SK-N-SH treated with all-trans-retinoic acid at 6 μM for 48 hours (cell line): ENCODE measurements around the gene NEIL3.

ENCODE experiments used
- ATAC-seq: fragments of 200-7000 bp; cut with Tn5 transposase; 3 replicates; pipeline ENCODE4 v1.9.1; 2020; ENCODE audit warnings: mild to moderate bottlenecking, moderate library complexity
- BACH2 ChIP-seq: fragments of 250-450 bp; sonication (Bioruptor Pico); IDR thresholded peaks from 2 replicates; pipeline ENCODE4 v1.9.0; 2021; ENCODE audit warnings: mild to moderate bottlenecking, borderline replicate concordance
- GLIS3 ChIP-seq: fragments of 250-450 bp; sonication (Bioruptor Pico); IDR thresholded peaks from 2 replicates; pipeline ENCODE4 v1.5.0; 2020; ENCODE audit warnings: mild to moderate bottlenecking, moderate library complexity
- ISL1 ChIP-seq: fragments of 250-450 bp; sonication (Bioruptor Pico); IDR thresholded peaks from 2 replicates; pipeline ENCODE4 v2.1.2; 2022; ENCODE audit warnings: mild to moderate bottlenecking, moderate library complexity
- OSR1 ChIP-seq: fragments of 250-450 bp; sonication (Bioruptor Pico); IDR thresholded peaks from 2 replicates; pipeline ENCODE4 v1.8.0; 2022; ENCODE audit warnings: moderate library complexity, mild to moderate bottlenecking, inconsistent platforms
- PPARA ChIP-seq: fragments of 250-450 bp; sonication (Bioruptor Pico); IDR thresholded peaks from 2 replicates; pipeline ENCODE4 v1.5.0; 2020; ENCODE audit warnings: mild to moderate bottlenecking, borderline replicate concordance
- RARB ChIP-seq: fragments of 250-450 bp; sonication (Bioruptor Pico); IDR thresholded peaks from 2 replicates; pipeline ENCODE4 v1.8.0; 2021; ENCODE audit warnings: mild to moderate bottlenecking, moderate library complexity
- SNAI2 ChIP-seq: fragments of 250-450 bp; sonication (Bioruptor Pico); IDR thresholded peaks from 2 replicates; pipeline ENCODE4 v1.5.0; 2020; ENCODE audit warnings: mild to moderate bottlenecking, moderate library complexity
- TOX ChIP-seq: fragments of 250-450 bp; sonication (Bioruptor Pico); IDR thresholded peaks from 2 replicates; pipeline ENCODE4 v1.8.0; 2021; ENCODE audit warnings: mild to moderate bottlenecking, moderate library complexity, borderline replicate concordance
- ZFP3 ChIP-seq: fragments of 250-450 bp; sonication (Bioruptor Pico); IDR thresholded peaks from 2 replicates; pipeline ENCODE4 v1.5.0; 2020; ENCODE audit warnings: mild to moderate bottlenecking, moderate library complexity
- ZFP30 ChIP-seq: fragments of 450-650 bp; formaldehyde crosslinking; IDR thresholded peaks from 2 replicates; pipeline ENCODE4 v1.5.0; 2022; ENCODE audit warnings: mild to moderate bottlenecking, moderate library complexity
- ZNF70 ChIP-seq: fragments of 450-650 bp; formaldehyde crosslinking; IDR thresholded peaks from 2 replicates; pipeline ENCODE4 v1.5.0; 2020; ENCODE audit warnings: mild to moderate bottlenecking, moderate library complexity
- ZNF8 ChIP-seq: fragments of 450-650 bp; formaldehyde crosslinking; IDR thresholded peaks from 2 replicates; pipeline ENCODE4 v1.5.0; 2020; ENCODE audit warnings: mild to moderate bottlenecking, moderate library complexity
- TF ChIP-seq, protein P1 (sequence below): fragments of 250-450 bp; sonication (Bioruptor Pico); IDR thresholded peaks from 2 replicates; pipeline ENCODE4 v1.5.0; 2020; ENCODE audit warnings: mild to moderate bottlenecking, moderate library complexity
- TF ChIP-seq, protein P2 (sequence below): fragments of 250-450 bp; sonication (Bioruptor Pico); IDR thresholded peaks from 2 replicates; pipeline ENCODE4 v1.8.0; 2020; ENCODE audit warnings: mild to moderate bottlenecking, moderate library complexity, borderline replicate concordance
- TF ChIP-seq, protein P3 (sequence below): fragments of 250-450 bp; sonication (Bioruptor Pico); IDR thresholded peaks from 2 replicates; pipeline ENCODE4 v1.5.1; 2020; ENCODE audit warnings: low read depth, mild to moderate bottlenecking, moderate library complexity
- TF ChIP-seq, protein P4 (sequence below): fragments of 250-450 bp; sonication (Bioruptor Pico); IDR thresholded peaks from 2 replicates; pipeline ENCODE4 v1.5.1; 2021; ENCODE audit warnings: mild to moderate bottlenecking, moderate library complexity

The NEIL3 gene

DNA sequence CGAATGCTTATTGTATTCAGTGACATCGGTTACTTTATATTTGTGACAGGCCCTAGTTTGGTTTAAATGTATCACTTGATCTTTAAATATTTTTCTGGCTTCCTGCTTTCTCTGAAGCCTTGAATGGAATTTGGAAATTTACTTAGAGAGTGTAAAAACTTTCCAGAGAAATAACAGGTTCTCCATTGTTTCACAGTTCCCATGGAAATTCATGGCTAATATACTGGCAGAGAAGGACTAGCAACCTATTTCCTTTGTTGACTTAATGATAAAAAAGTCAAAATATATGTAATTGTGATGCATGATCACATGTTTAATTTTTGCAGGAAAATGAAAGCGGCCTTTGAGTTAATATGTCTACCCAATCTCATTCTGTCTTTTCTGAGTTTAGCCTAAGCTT lies 13.2 kb downstream of the NEIL3 start:
- ATAC-seq, result peak; percentile 28; the same call in 2 of the 3 replicates

DNA sequence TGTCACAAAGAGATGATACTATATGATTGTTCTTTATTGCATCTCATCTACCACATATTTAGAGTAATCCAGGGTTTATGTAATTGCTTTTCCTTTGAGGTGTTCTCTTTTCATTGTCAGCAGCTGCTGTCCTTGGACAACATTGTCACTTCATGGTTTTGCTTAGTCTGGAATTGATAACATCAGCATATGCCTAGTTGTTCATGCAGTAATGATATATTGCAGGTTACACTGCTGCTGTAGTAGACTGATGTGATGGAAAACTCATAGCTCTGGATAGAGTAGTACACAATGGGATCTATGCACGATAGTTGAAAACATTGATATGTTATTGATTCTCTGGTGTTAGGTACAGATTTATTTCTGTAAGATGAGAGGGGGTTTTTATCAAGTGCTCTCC lies 13.7 kb downstream of the NEIL3 start:
- TF ChIP-seq, protein P1, sequence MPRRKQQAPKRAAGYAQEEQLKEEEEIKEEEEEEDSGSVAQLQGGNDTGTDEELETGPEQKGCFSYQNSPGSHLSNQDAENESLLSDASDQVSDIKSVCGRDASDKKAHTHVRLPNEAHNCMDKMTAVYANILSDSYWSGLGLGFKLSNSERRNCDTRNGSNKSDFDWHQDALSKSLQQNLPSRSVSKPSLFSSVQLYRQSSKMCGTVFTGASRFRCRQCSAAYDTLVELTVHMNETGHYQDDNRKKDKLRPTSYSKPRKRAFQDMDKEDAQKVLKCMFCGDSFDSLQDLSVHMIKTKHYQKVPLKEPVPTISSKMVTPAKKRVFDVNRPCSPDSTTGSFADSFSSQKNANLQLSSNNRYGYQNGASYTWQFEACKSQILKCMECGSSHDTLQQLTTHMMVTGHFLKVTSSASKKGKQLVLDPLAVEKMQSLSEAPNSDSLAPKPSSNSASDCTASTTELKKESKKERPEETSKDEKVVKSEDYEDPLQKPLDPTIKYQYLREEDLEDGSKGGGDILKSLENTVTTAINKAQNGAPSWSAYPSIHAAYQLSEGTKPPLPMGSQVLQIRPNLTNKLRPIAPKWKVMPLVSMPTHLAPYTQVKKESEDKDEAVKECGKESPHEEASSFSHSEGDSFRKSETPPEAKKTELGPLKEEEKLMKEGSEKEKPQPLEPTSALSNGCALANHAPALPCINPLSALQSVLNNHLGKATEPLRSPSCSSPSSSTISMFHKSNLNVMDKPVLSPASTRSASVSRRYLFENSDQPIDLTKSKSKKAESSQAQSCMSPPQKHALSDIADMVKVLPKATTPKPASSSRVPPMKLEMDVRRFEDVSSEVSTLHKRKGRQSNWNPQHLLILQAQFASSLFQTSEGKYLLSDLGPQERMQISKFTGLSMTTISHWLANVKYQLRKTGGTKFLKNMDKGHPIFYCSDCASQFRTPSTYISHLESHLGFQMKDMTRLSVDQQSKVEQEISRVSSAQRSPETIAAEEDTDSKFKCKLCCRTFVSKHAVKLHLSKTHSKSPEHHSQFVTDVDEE, result peak; percentile 65; the same call in 1 of the 2 replicates
- TF ChIP-seq SNAI2 (CRISPR knock-in tag), result no peak

More for the DNA sequence above, 13.2 kb downstream of the NEIL3 start:
- TF ChIP-seq SNAI2 (CRISPR knock-in tag) (no peak), ISL1 (CRISPR knock-in tag) (peak; percentile 60), PPARA (CRISPR knock-in tag) (no peak), ZFP3 (CRISPR knock-in tag) (no peak), RARB (CRISPR knock-in tag) (no peak)
- TF ChIP-seq, protein P2, sequence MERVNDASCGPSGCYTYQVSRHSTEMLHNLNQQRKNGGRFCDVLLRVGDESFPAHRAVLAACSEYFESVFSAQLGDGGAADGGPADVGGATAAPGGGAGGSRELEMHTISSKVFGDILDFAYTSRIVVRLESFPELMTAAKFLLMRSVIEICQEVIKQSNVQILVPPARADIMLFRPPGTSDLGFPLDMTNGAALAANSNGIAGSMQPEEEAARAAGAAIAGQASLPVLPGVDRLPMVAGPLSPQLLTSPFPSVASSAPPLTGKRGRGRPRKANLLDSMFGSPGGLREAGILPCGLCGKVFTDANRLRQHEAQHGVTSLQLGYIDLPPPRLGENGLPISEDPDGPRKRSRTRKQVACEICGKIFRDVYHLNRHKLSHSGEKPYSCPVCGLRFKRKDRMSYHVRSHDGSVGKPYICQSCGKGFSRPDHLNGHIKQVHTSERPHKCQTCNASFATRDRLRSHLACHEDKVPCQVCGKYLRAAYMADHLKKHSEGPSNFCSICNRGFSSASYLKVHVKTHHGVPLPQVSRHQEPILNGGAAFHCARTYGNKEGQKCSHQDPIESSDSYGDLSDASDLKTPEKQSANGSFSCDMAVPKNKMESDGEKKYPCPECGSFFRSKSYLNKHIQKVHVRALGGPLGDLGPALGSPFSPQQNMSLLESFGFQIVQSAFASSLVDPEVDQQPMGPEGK (CRISPR knock-in tag), result no peak
- TF ChIP-seq, protein P3, sequence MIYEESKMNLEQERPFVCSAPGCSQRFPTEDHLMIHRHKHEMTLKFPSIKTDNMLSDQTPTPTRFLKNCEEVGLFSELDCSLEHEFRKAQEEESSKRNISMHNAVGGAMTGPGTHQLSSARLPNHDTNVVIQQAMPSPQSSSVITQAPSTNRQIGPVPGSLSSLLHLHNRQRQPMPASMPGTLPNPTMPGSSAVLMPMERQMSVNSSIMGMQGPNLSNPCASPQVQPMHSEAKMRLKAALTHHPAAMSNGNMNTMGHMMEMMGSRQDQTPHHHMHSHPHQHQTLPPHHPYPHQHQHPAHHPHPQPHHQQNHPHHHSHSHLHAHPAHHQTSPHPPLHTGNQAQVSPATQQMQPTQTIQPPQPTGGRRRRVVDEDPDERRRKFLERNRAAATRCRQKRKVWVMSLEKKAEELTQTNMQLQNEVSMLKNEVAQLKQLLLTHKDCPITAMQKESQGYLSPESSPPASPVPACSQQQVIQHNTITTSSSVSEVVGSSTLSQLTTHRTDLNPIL, result no peak
- TF ChIP-seq, all 23 proteins: peak for 1

DNA sequence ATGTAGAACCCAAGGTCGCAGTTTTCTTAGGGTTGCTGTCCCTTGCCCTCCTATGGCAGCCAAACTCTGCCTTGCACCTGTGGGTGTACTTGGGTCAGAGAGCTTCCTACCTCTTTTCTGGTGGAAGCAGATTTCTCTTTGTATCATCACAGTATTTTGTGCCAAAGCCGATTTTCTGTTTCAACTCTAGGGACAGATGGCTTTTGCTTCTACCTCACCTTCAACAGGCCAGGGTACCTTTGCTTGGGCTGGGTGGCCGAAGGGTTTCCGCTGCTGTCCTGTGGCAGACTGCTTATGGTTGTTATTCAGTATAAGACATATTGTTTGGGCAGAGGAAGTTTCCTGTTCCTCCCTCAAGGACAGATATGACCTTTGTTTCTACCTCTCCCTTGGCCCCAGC lies 22.4 kb downstream of the NEIL3 start:
- ATAC-seq, result no peak
- TF ChIP-seq, protein P1, result no peak
- TF ChIP-seq BACH2 (no peak), OSR1 (no peak), TOX (CRISPR knock-in tag) (no peak), ZNF70 (CRISPR knock-in tag) (no peak)
- TF ChIP-seq, protein P4, sequence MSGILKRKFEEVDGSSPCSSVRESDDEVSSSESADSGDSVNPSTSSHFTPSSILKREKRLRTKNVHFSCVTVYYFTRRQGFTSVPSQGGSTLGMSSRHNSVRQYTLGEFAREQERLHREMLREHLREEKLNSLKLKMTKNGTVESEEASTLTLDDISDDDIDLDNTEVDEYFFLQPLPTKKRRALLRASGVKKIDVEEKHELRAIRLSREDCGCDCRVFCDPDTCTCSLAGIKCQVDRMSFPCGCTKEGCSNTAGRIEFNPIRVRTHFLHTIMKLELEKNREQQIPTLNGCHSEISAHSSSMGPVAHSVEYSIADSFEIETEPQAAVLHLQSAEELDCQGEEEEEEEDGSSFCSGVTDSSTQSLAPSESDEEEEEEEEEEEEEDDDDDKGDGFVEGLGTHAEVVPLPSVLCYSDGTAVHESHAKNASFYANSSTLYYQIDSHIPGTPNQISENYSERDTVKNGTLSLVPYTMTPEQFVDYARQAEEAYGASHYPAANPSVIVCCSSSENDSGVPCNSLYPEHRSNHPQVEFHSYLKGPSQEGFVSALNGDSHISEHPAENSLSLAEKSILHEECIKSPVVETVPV (CRISPR knock-in tag), result no peak
- TF ChIP-seq, all 23 proteins: peak for 0

More for the DNA sequence above, 13.7 kb downstream of the NEIL3 start:
- peak; percentile 67; the same call in 2 of the 3 replicates for ATAC-seq

DNA sequence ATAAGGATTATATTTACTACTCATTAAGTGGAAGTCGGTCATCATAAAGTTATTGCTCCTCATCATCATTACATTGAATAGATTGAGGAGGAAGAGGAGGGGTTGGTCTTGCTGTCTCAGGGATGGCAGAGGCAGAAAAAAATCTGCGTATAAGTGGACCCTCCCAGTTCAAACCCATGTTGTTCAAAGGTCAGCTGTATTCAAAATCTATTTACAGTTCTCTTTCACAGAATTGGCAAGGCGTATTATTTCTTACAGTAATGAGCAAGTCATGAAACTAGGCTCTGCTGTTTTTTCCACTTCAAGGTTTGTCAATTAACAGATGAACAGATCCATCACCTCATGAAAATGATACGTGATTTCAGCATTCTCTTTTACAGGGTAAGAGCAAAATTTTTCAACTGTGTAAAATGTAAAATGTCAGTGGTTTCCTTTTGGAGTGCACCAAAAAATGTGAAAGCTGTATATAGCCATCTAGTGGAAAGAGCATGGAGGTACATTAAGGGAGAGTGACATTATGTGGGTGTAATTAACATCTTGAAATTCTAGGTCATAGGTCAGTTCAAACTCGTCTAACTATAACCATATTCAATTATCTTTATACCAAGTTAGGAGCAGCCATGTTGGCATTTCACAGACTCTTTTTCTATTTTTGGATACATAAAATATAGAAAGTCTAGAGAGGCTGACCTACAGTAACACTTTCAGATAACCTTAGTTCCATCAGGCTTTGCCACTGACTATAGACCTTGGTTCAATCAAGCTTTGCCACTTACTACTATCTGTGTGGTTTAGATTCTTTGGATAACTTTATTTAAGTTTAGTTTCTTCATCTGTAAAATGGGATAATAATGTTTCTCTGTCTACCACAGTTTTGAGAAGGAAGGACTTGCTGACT lies 30.1 kb downstream of the NEIL3 start:
- ATAC-seq, result peak; percentile 92
- TF ChIP-seq, protein P3, result no peak
- TF ChIP-seq TOX (CRISPR knock-in tag) (no peak), SNAI2 (CRISPR knock-in tag) (no peak), ZFP30 (CRISPR knock-in tag) (no peak), ZNF8 (CRISPR knock-in tag) (no peak), PPARA (CRISPR knock-in tag) (no peak), ISL1 (CRISPR knock-in tag) (no peak), OSR1 (no peak), RARB (CRISPR knock-in tag) (no peak), GLIS3 (CRISPR knock-in tag) (no peak)
- TF ChIP-seq, protein P4 (CRISPR knock-in tag), result no peak
- TF ChIP-seq, protein P2 (CRISPR knock-in tag), result no peak
